Measurements from ENCODE around the gene INTS2. TPM values are rescaled to one million over a fixed set of nuclear protein-coding genes. Genes with fewer than 3 reads are reported as not detected.

The INTS2 gene
- total RNA-seq, 1 donor from 2014 or later, result 16.9 TPM

- Mint-ChIP-seq H3K9me3 (ENCODE audit: low read depth) (no peaks in the 10 kb centered on the region), H3K36me3 (ENCODE audit: insufficient read depth) (peaks cover 7% of the 10 kb centered on the region), H3K27ac (no peak overlapping the region), H3K4me1 (ENCODE audit: low read depth) (no peaks in the 10 kb centered on the region), H3K4me3 (ENCODE audit: low read depth) (no peak overlapping the region), H3K27me3 (no peaks in the 10 kb centered on the region)
- no peak for DNase-seq (ENCODE audit: low spot score, unreplicated experiment)
- TF ChIP-seq, protein P1, sequence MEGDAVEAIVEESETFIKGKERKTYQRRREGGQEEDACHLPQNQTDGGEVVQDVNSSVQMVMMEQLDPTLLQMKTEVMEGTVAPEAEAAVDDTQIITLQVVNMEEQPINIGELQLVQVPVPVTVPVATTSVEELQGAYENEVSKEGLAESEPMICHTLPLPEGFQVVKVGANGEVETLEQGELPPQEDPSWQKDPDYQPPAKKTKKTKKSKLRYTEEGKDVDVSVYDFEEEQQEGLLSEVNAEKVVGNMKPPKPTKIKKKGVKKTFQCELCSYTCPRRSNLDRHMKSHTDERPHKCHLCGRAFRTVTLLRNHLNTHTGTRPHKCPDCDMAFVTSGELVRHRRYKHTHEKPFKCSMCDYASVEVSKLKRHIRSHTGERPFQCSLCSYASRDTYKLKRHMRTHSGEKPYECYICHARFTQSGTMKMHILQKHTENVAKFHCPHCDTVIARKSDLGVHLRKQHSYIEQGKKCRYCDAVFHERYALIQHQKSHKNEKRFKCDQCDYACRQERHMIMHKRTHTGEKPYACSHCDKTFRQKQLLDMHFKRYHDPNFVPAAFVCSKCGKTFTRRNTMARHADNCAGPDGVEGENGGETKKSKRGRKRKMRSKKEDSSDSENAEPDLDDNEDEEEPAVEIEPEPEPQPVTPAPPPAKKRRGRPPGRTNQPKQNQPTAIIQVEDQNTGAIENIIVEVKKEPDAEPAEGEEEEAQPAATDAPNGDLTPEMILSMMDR (IDR thresholded peaks at IDR 0.05; ENCODE audit: unreplicated experiment), result no peak
Measured at GRCh38 chr17:61856035-61856434, 71.7 kb downstream of the INTS2 start.

DNA sequence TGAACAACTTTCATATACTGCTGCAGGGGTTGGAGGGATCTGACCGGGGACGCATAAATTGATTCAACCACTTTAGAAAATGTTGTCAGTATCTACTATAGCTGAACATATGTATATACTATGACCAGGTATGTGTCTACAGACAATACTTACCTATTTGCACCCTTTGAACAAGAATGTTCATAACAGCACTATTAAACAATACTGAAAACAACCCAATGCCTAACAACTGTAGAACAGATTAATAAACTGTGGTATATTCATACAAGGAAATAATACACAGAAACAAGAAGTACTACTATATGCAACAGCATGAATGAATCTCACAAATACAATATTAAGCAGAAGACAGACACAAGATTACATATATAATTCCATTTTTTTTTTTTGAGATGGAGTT, 74.9 kb downstream of the INTS2 start:
- no peak overlapping the region for H3K27ac Mint-ChIP-seq
- TF ChIP-seq, protein P1 (IDR thresholded peaks at IDR 0.05; ENCODE audit: unreplicated experiment), result no peak
- no peak for DNase-seq (ENCODE audit: low spot score, unreplicated experiment)
- no peaks in the 10 kb centered on the region for H3K9me3 Mint-ChIP-seq (ENCODE audit: low read depth)
- no peaks in the 10 kb centered on the region for H3K4me1 Mint-ChIP-seq (ENCODE audit: low read depth)
- peaks cover 7% of the 10 kb centered on the region for H3K36me3 Mint-ChIP-seq (ENCODE audit: insufficient read depth)
- H3K4me3 Mint-ChIP-seq (ENCODE audit: low read depth), result no peak overlapping the region
- no peaks in the 10 kb centered on the region for H3K27me3 Mint-ChIP-seq

DNA sequence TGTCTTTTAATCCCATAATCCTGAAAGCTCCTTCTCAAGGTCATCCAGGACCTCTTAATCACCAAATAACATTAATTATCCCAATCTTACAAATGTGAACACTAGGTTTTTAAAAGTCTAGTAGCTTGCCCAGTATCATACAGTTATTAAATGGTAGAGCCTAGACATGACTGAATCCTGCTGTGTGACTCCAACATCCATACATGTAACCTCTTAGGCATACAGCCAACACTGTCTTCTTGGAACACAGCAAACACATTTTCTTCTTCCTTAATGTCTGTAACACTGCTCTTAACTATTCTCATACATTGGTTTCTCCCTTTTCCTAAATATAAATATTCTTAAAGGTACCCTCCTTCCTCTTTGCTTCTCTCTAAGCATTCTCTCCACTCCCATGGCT, 78.1 kb downstream of the INTS2 start:
- no peaks in the 10 kb centered on the region for H3K27me3 Mint-ChIP-seq
- peak overlapping the region; percentile 29 for H3K27ac Mint-ChIP-seq
- H3K9me3 Mint-ChIP-seq (ENCODE audit: low read depth), result no peaks in the 10 kb centered on the region
- H3K36me3 Mint-ChIP-seq (ENCODE audit: insufficient read depth), result peaks cover 11% of the 10 kb centered on the region
- no peak overlapping the region for H3K4me3 Mint-ChIP-seq (ENCODE audit: low read depth)
- TF ChIP-seq, protein P1 (IDR thresholded peaks at IDR 0.05; ENCODE audit: unreplicated experiment), result no peak
- no peak for DNase-seq (ENCODE audit: low spot score, unreplicated experiment)
- H3K4me1 Mint-ChIP-seq (ENCODE audit: low read depth), result no peaks in the 10 kb centered on the region

DNA sequence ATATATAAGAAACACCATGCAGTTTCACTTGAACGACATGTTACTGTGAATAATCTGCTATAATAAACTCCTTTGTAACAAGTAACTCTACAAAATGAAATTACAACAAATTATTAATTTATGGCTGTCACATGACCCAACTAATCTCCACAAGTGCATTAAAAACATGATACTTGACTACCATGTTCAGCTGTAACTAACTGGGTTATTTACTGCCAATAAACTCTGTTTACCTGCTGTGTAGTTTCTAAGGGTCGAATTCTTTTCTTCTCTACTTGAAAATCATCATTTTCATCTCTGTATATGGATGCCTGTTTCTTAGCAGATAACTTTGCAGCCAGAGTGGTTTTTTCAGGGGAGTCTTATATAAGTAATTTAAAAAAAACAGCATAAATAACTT, 78.9 kb downstream of the INTS2 start:
- Mint-ChIP-seq H3K27me3 (no peaks in the 10 kb centered on the region), H3K9me3 (ENCODE audit: low read depth) (no peaks in the 10 kb centered on the region), H3K36me3 (ENCODE audit: insufficient read depth) (peaks cover 12% of the 10 kb centered on the region), H3K4me3 (ENCODE audit: low read depth) (no peak overlapping the region), H3K27ac (no peak overlapping the region), H3K4me1 (ENCODE audit: low read depth) (no peaks in the 10 kb centered on the region)
- TF ChIP-seq, protein P1 (IDR thresholded peaks at IDR 0.05; ENCODE audit: unreplicated experiment), result no peak
- DNase-seq (ENCODE audit: low spot score, unreplicated experiment), result no peak

- Mint-ChIP-seq H3K27ac (no peak overlapping the region), H3K27me3 (no peaks in the 10 kb centered on the region), H3K36me3 (ENCODE audit: insufficient read depth) (peaks cover 12% of the 10 kb centered on the region), H3K4me3 (ENCODE audit: low read depth) (no peak overlapping the region), H3K9me3 (ENCODE audit: low read depth) (no peaks in the 10 kb centered on the region), H3K4me1 (ENCODE audit: low read depth) (no peaks in the 10 kb centered on the region)
- TF ChIP-seq, protein P1 (IDR thresholded peaks at IDR 0.05; ENCODE audit: unreplicated experiment), result no peak
- no peak for DNase-seq (ENCODE audit: low spot score, unreplicated experiment)
Measured at GRCh38 chr17:61848247-61848646, 79.5 kb downstream of the INTS2 start.
